HEK293T (cell line): ENCODE results near the gene CDT1.

Experiments used
- CTCF ChIA-PET: fragments of 350-600 bp; formaldehyde crosslinking; extraction: SDS; loops from one replicate; lab custom pipeline; 2021; ENCODE audit warnings: antibody characterized with exemption, inconsistent platforms; lab: Yijun Ruan, JAX
- POLR2A ChIA-PET: fragments of 350-600 bp; formaldehyde crosslinking; extraction: SDS; loops from one replicate; lab custom pipeline; 2020; ENCODE audit warnings: antibody characterized with exemption, inconsistent platforms; lab: Yijun Ruan, JAX
- DNase-seq: peaks from one replicate; pipeline ENCODE4 v3.0.0; 2012; ENCODE audit warnings: mixed read lengths; ENCODE audit errors: extremely low spot score
- ARNT ChIP-seq: fragments of 450-650 bp; IDR thresholded peaks from 2 replicates; pipeline ENCODE4 v1.6.1; 2017; ENCODE audit warnings: mild to moderate bottlenecking
- BHLHE40 ChIP-seq: fragments of 450-650 bp; IDR thresholded peaks from 2 replicates; pipeline ENCODE4 v1.6.1; 2016; ENCODE audit warnings: mild to moderate bottlenecking, moderate library complexity, borderline replicate concordance
- CTBP1 ChIP-seq: fragments of 450-650 bp; IDR thresholded peaks from 2 replicates; pipeline ENCODE4 v1.6.1; 2016; ENCODE audit warnings: borderline replicate concordance
- ELF4 ChIP-seq: fragments of 450-650 bp; IDR thresholded peaks from 2 replicates; pipeline ENCODE4 v1.6.1; 2017; ENCODE audit warnings: antibody characterized with exemption
- FOXA1 ChIP-seq: fragments of 450-650 bp; IDR thresholded peaks from 2 replicates; pipeline ENCODE4 v1.6.1; 2016; ENCODE audit warnings: mild to moderate bottlenecking
- FOXK2 ChIP-seq: fragments of 450-650 bp; IDR thresholded peaks from 2 replicates; pipeline ENCODE4 v1.6.1; 2016; ENCODE audit warnings: mild to moderate bottlenecking
- FOXM1 ChIP-seq: fragments of 450-650 bp; IDR thresholded peaks from 2 replicates; pipeline ENCODE4 v1.6.1; 2017; ENCODE audit warnings: mild to moderate bottlenecking, borderline replicate concordance
- HDGF ChIP-seq: fragments of 450-650 bp; IDR thresholded peaks from 2 replicates; pipeline ENCODE4 v1.6.1; 2017; ENCODE audit warnings: antibody characterized with exemption, borderline replicate concordance
- L3MBTL2 ChIP-seq: fragments of 450-650 bp; conservative IDR thresholded peaks from 2 replicates; pipeline ENCODE4 v1.6.1; 2016; ENCODE audit warnings: mild to moderate bottlenecking
- LEF1 ChIP-seq: fragments of 450-650 bp; IDR thresholded peaks from 2 replicates; pipeline ENCODE4 v1.6.1; 2017; ENCODE audit warnings: mild to moderate bottlenecking, borderline replicate concordance
- NFRKB ChIP-seq: fragments of 450-650 bp; IDR thresholded peaks from 2 replicates; pipeline ENCODE4 v1.6.1; 2016; ENCODE audit warnings: mild to moderate bottlenecking, moderate library complexity
- SP1 ChIP-seq: fragments of 450-650 bp; IDR thresholded peaks from 2 replicates; pipeline ENCODE4 v1.6.1; 2017
- SUZ12 ChIP-seq: fragments of 450-650 bp; IDR thresholded peaks from 2 replicates; pipeline ENCODE4 v1.6.1; 2016; ENCODE audit warnings: mild to moderate bottlenecking
- TARDBP ChIP-seq: fragments of 450-650 bp; IDR thresholded peaks from 2 replicates; pipeline ENCODE4 v1.6.1; 2016
- ZNF384 ChIP-seq: fragments of 450-650 bp; IDR thresholded peaks from 2 replicates; pipeline ENCODE4 v1.6.1; 2016
- TF ChIP-seq, protein P1 (sequence below): fragments of 450-650 bp; IDR thresholded peaks from 2 replicates; pipeline ENCODE4 v1.6.1; 2016

Gene CDT1

GRCh38 chr16:88815227-88815626, 11.6 kb downstream of the CDT1 start:
- no peak for TF ChIP-seq NFRKB
- no peak for DNase-seq
- POLR2A ChIA-PET = interaction anchor here (0.9 kb wide), 1 partner anchor 43 kb away, joined by 3 read pairs; no protein-coding TSS in a partner anchor
- CTCF ChIA-PET = interaction anchor here (0.6 kb wide), 1 partner anchor 41 kb away, joined by 4 read pairs; no protein-coding TSS in a partner anchor

DNA sequence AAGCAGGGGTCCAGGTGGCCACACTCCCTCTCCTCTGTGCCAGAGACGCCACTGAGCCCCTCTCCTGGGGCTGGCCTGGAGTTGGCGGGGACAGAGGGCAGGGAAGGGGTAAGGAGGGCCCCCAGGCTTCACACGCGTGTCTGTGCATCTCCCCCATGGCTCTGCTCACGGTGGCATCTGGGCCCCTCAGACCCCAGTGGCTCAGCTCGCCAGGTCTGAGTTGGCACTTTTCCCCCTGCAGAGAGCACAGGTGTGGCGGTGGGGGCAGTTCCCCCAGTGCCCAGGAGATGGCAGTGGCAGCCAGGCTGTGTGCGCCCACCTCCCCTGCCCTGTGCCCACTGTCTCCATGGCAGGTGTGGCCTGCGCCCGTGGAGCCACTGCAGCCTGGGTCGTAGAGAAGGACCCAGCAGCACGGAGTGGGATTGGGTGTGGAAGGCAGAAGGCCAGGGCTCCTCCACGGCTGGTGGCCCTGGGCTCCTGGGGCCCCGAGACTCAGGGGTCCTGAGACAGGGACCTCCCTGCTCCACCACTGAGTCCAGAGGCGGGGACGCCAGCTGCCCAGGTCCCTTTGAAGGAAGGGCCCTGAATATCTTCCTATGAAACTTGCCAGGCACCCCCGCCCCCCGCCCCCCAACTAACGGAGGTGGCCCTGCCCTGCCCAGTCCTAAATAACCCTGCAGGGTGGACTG, 12.5 kb downstream of the CDT1 start:
- TF ChIP-seq BHLHE40 (no peak), NFRKB (no peak), CTBP1 (no peak), SUZ12 (no peak), ARNT (no peak), FOXM1 (no peak), LEF1 (no peak), ZNF384 (no peak), ELF4 (no peak), HDGF (no peak), TARDBP (no peak), FOXK2 (no peak), L3MBTL2 (no peak), FOXA1 (no peak), SP1 (no peak)
- TF ChIP-seq, protein P1, sequence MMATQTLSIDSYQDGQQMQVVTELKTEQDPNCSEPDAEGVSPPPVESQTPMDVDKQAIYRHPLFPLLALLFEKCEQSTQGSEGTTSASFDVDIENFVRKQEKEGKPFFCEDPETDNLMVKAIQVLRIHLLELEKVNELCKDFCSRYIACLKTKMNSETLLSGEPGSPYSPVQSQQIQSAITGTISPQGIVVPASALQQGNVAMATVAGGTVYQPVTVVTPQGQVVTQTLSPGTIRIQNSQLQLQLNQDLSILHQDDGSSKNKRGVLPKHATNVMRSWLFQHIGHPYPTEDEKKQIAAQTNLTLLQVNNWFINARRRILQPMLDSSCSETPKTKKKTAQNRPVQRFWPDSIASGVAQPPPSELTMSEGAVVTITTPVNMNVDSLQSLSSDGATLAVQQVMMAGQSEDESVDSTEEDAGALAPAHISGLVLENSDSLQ = no peak
- CTCF ChIA-PET = interaction anchor here (0.6 kb wide), 1 partner anchor 40 kb away, joined by 4 read pairs; no protein-coding TSS in a partner anchor
- POLR2A ChIA-PET = interaction anchor here (0.9 kb wide), 1 partner anchor 42 kb away, joined by 3 read pairs; no protein-coding TSS in a partner anchor
- DNase-seq = no peak

DNA sequence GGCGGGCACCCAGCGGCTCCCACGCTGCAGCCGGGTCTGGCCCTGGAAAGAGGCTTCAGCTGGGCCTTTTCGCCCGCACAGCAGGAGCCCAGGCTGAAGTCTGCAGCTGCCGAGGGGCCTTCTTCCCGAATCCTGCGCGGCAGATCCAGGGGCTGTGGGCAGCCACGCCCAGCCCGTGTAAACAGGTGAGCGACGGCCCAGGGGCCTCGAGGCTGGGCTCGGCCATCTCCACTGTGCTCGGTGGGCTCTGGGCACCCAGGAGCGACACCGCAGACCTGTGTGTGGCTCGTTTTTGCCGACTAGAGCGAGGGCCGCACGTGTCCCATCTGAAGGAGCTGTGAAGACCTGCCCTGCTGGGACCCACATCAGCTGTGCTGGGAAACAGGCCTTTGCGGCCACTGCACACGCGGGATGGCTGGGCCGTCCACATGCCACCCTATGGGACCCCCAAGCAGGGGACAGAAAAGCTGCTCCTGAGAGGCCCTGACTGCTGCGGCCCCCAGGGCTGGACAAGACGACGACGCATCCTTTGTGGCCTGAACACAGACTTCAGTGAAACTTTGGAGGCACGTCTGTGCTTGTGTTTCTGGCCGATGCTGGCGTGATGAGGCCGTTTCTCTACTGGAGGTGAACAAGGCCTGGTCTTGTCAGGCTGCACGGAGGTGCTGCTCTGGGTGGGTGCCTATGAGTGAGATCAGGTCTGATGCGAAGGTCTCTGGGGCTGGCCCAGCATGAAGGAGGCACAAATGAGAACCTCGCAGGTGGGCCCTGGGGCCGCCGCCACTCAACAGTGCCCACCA, 13.3 kb downstream of the CDT1 start:
- CTCF ChIA-PET = no interaction called here
- no peak for DNase-seq
- POLR2A ChIA-PET = no interaction called here
- TF ChIP-seq NFRKB (no peak), ARNT (no peak), CTBP1 (no peak), FOXA1 (no peak)

DNA sequence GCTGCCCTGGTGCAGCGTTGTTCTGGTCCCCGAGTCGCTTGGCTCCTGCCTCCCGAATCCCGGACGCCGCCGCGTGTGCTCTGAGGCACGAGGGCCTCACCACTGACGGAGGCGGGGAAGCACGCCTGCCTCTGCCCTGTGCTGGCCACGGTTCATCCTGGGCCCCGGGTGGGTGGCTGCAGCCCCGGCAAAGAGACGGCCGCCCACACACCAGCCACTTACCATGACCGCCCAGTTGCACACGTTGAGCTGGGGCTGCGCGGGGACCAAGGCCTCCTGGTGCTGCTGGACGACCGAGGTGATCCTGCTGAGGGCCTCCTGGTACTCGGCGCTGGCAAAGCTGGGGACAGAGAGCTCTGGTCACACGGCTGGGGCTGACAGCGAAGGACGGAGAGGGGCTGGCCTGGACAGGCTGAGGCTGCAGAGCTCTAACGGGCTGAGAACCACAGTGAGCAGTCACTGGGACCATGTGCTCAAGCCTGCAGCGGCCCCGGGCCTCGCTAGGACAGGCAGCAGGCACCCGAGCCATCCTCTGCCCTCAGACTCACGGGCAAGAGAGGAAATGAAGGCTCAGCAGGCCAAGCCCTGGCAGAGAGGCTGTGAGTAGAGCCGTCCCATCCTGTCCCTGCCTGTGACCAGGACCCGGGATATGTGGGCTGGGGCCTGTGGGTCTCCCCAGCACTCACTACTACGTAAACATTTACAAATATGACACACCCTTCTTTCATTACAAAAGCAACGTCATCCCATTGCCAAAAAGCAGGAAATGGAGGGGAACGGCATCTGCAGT, 14.4 kb downstream of the CDT1 start:
- CTCF ChIA-PET = no interaction called here
- TF ChIP-seq FOXA1 (no peak), FOXK2 (no peak), FOXM1 (no peak), LEF1 (no peak), ARNT (no peak), NFRKB (no peak), L3MBTL2 (no peak), ZNF384 (no peak), SP1 (no peak), HDGF (no peak), BHLHE40 (no peak)
- TF ChIP-seq, protein P1 = no peak
- POLR2A ChIA-PET = no interaction called here
- no peak for DNase-seq

GRCh38 chr16:88818575-88818874, 14.9 kb downstream of the CDT1 start:
- TF ChIP-seq, protein P1 = no peak
- TF ChIP-seq HDGF (no peak), ZNF384 (no peak), ELF4 (no peak), FOXA1 (no peak), NFRKB (no peak), SP1 (no peak), LEF1 (no peak), SUZ12 (no peak), TARDBP (no peak), BHLHE40 (no peak), FOXM1 (no peak), L3MBTL2 (no peak)
- CTCF ChIA-PET = no interaction called here
- DNase-seq = no peak
- POLR2A ChIA-PET = no interaction called here

- CTCF ChIA-PET = no interaction called here
- POLR2A ChIA-PET = no interaction called here
- TF ChIP-seq SUZ12 (no peak), ELF4 (no peak), ARNT (no peak), FOXM1 (no peak), HDGF (no peak), BHLHE40 (no peak), L3MBTL2 (no peak), CTBP1 (no peak), NFRKB (no peak), ZNF384 (no peak), FOXA1 (no peak), FOXK2 (no peak), LEF1 (no peak), TARDBP (no peak), SP1 (no peak)
- TF ChIP-seq, protein P1 = no peak
- DNase-seq = no peak
Observed at GRCh38 chr16:88819126-88819525, 15.5 kb downstream of the CDT1 start.
